GM11168 (cell line): ENCODE measurements around the gene SNPH.

Experiments used
- in situ Hi-C: fragments of 300-500 bp; cut with MboI; formaldehyde crosslinking; loops from one replicate; pipeline ENCODE4 v1.12.0; 2022; ENCODE audit warnings: low sequenced_read_pairs; ENCODE audit not compliant: unreplicated experiment

Gene SNPH

DNA sequence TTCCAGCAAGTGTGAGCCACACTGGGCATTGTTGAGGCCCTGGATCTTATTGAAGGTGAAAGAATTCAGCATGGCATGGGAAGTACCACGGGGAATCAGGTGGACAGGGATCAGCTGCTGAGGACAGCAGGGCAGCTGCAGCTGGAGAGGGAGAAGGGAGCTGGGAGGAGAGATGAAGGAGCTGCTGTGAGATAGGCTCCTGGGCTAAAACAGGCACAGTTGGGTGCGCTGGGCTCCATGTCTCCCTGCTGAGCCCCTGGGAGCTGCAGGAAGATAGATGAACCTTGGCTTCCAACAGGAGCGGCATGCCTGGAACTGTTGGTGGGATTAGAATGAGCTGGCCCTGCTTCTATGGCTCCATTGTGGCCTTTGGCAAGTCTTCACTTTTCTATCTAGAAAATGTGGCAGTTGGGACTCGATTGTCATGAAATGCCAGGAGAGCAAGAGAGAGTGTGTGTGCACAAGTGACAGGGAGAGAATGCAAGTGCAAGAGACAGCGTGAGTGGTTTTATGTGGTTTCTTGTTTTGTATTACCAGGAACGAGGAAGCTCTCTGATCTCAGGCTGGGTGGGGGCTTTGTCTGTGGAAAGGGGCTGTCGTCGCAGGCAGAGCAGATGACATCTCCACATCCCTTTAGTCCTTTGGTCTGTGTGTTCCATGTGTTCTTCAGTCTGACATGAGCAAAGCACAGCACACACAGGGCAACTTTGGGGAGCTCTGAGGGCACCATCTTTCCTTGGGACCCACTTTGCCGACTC lies 20.4 kb downstream of the SNPH start:
- in situ Hi-C loops = no loop called here

DNA sequence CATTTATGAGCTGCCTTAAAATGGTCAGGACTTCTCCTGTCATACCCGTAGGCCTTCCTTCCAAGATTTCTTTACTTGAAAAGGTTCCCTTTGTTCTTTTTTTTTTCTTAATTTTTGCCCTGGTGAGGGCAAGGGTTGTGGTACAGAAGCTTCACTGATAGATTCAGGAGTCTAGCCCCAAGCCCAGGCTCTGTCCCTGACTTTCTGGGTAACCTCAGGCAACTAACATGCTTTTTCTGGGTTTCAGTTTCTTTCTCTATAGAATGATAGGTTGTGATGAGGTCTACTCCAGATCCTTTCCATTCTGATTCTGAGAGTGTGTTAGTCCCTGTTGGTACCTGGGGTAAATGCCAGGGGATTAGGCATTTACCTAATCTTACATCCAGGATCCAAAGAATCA lies 21.2 kb downstream of the SNPH start:
- in situ Hi-C loops = no loop called here

DNA sequence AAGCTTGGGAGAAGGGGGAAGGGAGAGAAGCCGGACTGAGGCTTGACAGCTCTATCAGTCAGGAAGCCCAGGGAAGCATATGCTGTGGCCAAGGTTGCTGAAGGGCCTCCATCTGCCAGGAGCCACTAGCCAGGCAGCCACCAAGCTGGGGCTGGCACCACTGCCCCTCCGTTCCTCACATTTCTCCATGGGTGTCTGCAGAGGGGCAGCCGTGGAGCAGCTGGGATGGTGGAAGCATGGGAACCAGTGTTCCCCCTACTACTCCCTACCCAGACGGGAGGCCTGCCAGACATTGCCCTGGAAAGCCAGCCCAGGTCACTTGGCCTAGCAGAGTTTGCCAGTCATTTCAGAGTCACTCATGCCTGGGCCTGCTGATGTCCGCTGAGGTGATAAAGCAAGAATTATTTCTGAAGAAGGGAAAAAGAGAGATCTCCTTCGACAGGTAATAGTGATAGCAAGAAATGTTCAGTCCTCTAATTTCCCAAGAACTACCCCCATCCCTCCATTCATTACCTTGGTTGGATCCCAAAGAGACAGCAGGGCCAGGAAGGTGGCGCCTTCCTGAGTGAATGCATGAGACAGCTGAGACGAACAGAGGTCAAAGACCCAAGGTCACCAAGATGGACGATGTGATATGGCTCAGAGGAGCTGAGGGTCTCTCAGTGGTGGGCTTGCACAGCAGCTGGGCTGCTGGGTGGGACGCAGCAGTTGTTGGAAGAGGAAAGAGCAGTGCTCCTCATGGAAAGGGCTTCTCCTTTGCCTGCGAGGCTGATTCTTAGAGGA lies 21.9 kb downstream of the SNPH start:
- in situ Hi-C loops = no loop called here

DNA sequence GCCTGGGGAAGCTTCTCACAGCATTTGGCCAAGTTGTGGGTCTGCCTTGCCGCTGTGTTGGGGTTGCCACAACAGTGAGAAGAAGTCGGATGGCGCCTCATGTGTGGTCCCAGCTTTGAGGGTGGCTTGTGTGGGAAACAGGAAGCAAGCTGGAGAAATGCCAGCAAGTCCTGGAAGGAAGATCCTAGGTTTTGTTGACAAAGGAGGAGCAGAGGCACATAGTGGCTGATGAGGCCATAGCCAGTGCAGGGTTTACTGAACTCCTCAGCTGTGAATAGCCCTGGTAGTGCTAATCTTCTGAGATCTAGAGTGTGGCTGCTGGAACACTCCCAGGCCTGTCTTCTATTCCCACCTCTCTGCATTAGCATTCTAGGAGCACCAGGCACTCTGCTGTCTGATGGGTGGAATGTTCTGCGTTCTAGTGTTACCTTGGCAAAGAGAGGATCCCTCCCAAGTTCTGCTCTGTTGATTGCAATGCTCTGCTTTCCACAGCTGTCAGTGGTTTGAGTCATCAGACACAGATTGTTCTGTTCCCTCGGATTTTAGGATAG lies 25.2 kb downstream of the SNPH start:
- in situ Hi-C loops = no loop called here

DNA sequence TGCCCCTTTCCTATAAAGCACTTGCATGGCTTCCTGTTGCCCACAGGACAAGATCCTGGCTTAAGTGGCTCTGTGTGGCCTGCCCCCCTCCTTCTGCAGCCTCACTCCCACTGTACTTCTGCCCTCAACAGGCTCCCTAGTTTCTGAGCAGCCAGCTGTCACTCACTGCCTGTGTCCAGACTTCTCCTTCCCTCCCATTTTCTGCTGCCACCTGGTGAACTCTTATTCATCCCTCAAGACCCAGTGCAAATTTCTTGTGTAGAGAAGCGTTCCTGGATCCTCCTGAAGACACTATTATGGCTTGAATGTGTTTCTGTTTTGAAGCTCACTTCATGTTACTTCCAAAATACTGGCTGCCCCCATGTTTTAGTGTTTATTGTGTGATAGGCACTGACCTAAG lies 26.5 kb downstream of the SNPH start:
- in situ Hi-C loops = no loop called here

DNA sequence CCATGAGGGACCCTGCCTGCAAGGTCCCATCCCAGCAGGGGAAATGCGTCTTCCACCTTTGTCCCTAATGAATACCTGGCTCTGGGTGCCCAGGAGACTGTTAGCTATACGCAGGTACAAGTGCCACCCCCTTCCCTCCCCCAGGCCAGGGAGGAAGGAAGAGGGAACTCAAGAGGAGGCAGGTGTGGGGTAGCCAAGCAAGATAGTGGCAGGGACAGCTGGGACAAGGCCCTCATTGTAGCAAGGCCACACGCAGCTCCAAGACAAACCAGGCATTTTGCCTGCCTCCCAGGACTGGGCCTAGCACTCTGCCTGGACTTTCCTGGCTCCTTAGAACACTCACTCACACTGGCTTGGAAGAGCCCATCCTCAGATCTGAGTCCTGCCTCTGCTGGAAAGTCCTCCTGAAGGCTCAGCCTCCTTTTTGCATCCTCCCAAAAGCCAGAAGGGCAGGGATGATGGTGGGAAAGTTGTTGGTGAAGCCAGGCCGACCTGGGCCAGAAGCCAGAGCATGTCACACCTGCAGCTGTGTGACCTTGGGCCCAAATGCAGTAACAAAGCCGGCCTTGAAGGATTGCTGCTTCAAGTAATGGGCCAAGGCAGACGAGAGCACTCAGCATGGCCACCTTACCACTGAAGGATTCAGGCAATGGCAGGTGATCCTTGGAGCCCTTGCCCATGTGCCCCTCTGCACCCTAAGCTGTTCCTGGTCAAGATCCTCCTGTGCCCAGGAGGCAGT lies 27.7 kb downstream of the SNPH start:
- in situ Hi-C loops = no loop called here

DNA sequence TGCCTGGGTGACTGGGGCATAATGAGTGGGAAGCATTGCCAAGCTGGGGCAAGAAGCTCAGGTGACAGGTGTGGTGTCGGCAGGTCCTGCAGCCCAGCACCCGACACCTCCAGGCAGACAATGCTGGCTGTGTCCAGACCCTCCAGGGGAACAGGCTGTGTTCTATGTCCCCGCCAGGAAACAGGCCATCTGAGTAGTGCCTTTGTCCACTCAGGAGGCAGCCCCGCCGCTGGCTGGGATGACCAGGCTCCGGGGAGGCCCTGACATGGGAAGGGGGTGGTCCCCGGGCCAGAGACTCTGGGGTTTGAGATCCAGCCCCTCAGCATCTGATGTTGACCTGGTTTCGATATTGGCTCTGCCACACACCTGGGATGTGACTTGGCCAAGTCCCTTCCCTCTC lies 28.4 kb downstream of the SNPH start:
- in situ Hi-C loops = no loop called here

DNA sequence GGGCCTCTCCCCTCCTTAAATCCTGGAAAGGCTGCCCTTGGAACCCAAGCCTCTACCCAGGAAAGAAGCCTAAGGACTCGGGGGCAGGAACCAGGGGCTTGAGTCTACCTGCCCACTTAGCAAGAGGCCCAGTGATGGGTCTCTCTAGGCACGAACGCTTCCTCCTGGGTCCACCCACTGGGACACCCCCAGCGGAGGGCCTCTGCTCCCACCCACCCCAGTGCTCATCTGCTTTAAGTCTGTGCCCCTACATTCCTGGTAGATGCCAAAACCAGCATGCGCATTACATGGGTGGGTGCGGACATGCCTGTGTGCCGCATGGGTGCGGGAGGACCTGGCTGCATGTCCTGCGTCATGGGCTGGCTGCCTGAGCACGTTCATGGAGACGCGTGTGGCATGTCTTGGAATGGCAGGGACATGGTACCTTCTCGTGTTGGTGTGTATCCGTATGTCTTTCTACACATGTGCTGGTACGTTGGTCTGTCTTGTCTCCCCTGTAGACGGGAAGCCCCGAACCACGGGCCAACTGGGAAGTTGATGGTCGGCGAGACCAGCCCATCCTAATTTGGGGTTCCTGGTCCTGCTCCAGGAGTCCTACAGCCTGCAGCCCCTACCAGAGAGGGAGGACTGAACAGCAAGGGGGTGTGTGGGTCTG lies 29.3 kb downstream of the SNPH start:
- in situ Hi-C loops = no loop called here

DNA sequence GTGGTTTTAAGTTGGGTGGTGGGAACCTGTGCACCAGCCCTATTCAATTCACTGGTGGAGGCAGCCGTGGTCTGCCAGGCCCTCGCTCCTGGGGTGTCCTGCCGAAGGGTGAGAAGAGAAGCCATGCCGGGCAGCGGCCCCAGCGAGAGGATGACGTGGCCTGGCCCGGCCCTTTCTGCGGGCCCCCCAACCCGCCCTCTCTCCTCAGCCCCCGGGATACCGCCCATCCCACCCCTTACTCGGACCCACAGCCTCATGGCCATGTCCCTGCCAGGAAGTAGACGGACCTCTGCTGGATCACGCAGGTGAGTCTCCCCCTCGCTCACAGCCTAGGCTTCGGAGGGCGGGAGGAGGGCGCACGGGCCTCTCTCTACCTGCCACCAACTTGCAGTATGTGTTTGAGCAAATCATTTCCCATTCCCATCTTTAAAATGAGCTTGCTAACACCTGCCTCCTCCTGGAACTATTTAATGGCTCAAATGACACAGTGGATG lies 30.1 kb downstream of the SNPH start:
- in situ Hi-C loops = no loop called here

DNA sequence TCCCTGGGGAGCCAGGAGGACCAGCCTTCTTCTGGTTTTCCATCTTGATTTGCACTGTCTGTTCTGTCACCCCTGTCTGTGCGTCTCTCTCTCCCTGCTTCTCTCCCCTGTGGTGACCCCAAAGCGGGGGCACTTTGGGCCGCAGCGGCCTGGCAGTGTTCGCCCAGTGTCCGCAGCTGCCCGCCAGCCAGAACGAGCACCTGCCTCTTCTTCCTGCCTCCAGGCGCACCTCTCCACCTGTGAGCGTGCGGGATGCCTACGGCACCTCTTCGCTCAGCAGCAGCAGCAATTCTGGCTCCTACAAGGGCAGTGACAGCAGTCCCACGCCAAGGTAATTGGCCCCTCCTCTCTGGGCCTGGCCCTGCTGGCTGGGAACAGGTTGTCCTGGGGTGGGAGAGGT lies 30.8 kb downstream of the SNPH start:
- in situ Hi-C loops = no loop called here

DNA sequence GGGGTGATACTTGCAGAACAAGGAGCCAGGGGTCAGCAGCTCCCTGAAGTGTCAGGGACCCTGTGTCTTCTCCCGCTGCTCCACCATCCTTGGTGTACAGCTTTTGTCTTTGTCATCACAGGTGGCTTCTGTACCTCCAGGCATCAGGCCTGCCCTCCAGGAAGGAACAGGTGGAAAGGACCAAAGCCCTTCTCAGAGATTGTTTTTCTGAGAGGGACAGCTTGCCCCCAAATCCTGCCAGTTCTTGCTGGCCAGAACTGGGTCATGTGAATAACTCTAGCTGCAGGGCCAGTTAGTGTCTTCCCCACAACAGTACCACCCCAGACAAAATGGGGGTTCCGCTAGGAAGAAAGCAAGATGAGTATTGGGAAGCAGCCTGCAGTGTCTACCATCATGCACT lies 31.4 kb downstream of the SNPH start:
- in situ Hi-C loops = no loop called here

DNA sequence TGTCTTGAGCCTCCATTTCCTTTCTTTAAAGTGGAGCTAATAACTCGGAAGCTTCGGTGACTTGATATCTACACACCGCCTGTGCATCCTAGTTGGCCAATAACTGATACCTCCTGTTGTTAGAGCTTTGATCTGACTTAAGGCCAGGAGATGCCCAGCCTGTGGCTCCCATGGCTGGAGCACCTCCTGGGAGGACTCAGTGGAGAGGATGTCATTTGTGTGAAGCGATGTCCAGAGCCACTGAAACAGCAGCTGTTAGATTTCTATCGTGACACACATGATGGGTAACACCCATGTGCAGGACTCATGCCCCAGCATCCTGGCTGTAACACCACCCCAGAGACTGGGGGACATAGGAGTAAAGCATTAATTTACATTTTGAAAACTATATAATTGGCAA lies 32.1 kb downstream of the SNPH start:
- in situ Hi-C loops = no loop called here

DNA sequence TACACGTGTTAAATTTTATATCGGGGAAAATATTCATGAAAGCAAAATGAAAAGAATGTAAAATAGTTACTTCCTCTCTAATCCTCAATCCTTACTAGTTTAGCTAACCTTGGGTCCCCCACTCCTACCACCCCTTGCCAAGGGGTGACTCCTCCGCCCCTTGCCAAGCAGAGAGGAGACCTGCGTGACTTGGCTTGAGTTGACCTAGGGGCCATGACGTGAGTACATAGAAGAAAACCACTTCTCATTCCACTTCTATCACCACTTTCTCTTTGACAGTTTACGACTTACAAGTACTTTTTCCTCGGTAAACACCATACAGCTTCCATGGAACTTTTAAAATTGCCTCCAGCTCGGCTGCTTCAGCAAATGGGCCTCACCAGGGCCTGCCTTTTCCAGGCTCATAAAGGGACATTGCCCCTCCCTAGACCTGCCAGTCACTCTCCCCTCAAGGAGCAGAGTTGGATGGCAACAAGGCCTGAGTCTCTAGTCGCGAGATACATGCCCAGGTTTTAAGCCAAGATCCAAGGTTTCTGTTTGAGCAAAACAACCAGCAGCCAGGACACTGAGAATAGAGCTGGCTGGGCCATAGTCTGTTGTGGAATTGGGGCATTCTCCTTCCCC lies 32.9 kb downstream of the SNPH start:
- in situ Hi-C loops = no loop called here

DNA sequence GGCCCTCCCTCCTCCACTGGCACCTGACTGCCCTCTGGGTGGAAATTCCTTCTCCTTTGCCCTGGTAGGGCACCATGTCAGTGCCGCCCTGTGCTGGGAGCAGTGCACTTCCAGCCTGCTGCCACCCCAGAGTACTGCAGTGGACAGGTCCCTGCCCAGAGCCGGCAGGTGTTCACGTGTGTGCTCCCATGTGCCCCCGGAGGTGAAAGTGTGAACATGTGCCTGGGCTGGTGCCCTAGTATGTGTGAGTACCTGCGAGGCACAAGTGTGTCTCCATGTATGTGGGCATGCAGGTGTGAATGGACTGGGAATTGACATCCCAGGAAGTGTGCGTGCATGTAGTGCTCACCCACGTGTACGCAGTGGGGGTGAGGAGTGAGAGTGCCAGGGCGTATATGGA lies 33.4 kb downstream of the SNPH start:
- in situ Hi-C loops = no loop called here

DNA sequence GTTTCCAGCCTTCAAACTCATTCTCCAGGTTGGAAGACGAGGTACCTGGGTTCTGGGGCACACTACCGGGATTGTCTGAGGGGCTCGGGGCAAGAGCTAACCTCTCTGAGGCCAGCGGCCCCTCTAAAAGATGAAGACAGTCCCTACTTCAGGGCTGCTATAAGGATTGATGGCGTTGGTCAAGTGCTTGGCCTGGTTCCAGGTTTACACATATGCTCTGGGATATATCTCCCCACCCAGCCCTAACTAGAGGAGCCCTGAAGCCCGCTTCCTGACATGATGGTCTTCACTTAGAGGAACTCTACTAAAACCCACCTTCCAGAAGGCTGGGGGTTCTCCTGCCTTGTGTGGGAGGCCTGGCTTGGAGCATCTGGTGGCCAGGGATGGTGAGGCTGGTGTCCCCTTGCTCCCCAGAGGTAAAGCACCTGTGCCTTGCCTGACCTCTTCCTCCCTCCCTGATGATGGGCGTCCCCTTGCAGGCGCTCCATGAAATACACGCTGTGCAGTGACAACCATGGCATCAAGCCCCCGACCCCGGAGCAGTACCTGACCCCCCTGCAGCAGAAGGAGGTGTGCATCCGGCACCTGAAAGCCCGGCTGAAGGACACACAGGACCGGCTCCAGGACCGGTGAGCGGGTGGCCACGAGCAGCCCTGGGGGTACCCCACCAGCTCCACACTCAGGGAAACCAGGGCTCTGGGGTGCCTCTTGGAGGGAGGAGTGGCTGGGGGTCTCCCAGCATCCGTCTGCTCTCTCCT lies 34.2 kb downstream of the SNPH start:
- in situ Hi-C loops = no loop called here

DNA sequence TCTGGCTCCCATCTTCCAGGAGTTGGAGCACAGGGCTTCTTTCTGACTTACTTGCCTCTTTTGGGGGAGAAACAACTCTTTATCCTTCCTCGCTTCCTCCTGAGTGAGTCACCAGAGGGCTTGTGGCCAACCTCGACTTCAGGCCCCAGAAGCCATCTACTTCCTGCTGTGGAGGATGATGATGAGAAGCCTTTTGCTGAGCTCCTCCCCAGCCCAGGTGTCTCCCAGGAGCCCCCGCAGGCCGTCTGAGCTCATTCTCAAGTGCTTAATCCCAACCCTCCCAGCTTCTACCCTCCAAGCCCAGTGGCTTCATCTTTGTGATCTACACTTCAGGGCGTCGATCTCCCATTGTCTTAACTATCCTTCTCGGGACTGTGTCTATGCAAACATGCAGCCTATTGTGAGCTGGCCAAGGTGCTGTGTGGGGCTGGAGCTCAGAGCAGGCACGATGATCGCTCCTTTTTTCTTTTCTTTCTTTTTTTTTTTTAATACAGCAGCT lies 35.0 kb downstream of the SNPH start:
- in situ Hi-C loops = no loop called here

DNA sequence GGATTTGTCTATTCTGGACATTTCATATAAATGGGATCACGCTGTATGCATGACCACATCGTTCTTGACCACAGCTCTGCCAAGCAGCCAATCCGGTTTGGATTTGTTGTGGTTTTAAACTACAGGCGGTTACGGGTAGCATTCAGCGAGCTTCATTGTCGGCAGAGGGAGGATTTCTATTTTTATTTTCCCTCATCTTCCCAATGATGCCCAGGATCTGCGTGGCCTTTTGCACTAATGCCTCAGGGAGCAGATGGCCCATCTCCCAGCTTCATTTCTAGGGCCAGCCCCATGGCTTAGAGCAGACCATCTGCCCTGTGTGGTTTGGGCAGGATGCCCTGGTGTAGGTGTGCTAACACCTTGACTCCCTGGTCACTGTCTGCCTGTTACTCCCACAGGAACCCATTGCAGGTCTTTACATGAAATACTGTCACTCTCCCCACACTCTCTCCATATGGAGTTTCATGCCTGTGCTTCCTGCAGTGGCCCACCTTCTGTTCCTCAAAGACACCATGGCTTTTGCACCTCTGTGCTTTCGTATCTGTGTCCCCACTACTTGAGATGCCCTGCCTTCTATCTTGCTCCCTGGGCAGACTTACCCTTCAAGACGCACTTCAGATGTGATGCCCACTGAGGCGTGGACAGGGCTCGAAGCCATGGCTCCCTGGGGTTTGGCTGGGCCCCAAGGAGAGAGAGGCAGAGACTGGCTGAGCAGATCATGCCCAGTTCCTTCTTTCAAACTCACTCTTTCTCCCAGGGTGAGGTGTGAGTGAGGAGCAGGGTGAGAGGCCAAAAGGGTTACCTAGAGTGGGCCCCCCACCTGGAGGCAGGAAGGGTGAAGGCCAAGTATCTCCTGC lies 36.8 kb downstream of the SNPH start:
- in situ Hi-C loops = no loop called here
